SH-SY5Y (cell line): ENCODE measurements around the gene PBX1.

Source experiments
- GATA2 ChIP-seq: IDR thresholded peaks from 2 replicates; pipeline ENCODE4 v1.6.1; 2011; ENCODE audit warnings: mild to moderate bottlenecking, low read depth, low read length
- GATA3 ChIP-seq: IDR thresholded peaks from 2 replicates; pipeline ENCODE4 v1.6.1; 2011; ENCODE audit warnings: low read depth, mild to moderate bottlenecking, low read length, moderate library complexity

GRCh38 chr1:164861632-164862031, 302.6 kb downstream of the PBX1 start:
- no peak for TF ChIP-seq GATA2
- TF ChIP-seq GATA3 = no peak
